MG63 (cell line): ENCODE data around the gene IL17RA. TPM values are rescaled to one million over a fixed set of nuclear protein-coding genes. Genes with fewer than 3 reads are reported as not detected.
"Not testable (repeated sequence)": the region's sequence is repeated elsewhere in the genome, so short reads cannot be mapped to it uniquely, and the experiment has no call there.

Experiments
- DNase-seq: peaks from one replicate; pipeline ENCODE4 v3.0.0-alpha.2; 2020
- H3K27me3 ChIP-seq: fragments of 250-450 bp; sonication (Bioruptor Pico); 2 replicates; pipeline ENCODE4 v1.5.1; 2020; ENCODE audit warnings: mild to moderate bottlenecking, moderate library complexity
- H3K36me3 ChIP-seq: fragments of 250-450 bp; sonication (Bioruptor Pico); 2 replicates; pipeline ENCODE4 v1.5.1; 2020; ENCODE audit warnings: mild to moderate bottlenecking, moderate library complexity
- H3K4me3 ChIP-seq: fragments of 250-450 bp; sonication (Bioruptor Pico); 2 replicates; pipeline ENCODE4 v1.5.1; 2020; ENCODE audit warnings: mild to moderate bottlenecking, moderate library complexity
- H3K9me3 ChIP-seq: fragments of 250-450 bp; sonication (Bioruptor Pico); 2 replicates; pipeline ENCODE4 v1.5.1; 2020; ENCODE audit warnings: mild to moderate bottlenecking, moderate library complexity
- total RNA-seq: library from RNA; depleted of rRNA; stranded (reverse); fragments of >200 nt; shearing (Covaris generic); gene quantifications from 2 replicates; pipeline ENCODE4 v1.2.3, GENCODE V29; 2014; ENCODE audit warnings: low replicate concordance; rRNA removed

The IL17RA gene
- 3.8 and 4.0 TPM in 2 replicates for total RNA-seq

- H3K4me3 ChIP-seq: peak within 1 kb of the TSS; percentile 80
- H3K27me3 ChIP-seq: no peaks in the 10 kb centered on the region
- peak; percentile 88 for DNase-seq
- no peaks in the 10 kb centered on the region for H3K36me3 ChIP-seq
- no peaks in the 10 kb centered on the region for H3K9me3 ChIP-seq
Observed at GRCh38 chr22:17084554-17085276, at the start of gene IL17RA. Gene IL17RA (plus strand): TSS chr22:17085000. CDS start chr22:17085092, 92 bp downstream.

- peak; percentile 89 for DNase-seq
- H3K9me3 ChIP-seq: no peaks in the 10 kb centered on the region
Observed at GRCh38 chr22:17035246-17035645, 49.6 kb upstream of the IL17RA start.

GRCh38 chr22:17035976-17036841, 48.6 kb upstream of the IL17RA start:
- DNase-seq: peak; percentile 62
- not testable (repeated sequence) for H3K27me3 ChIP-seq, H3K36me3 ChIP-seq, H3K9me3 ChIP-seq
- peak overlapping the region; percentile 40 for H3K4me3 ChIP-seq

More at GRCh38 chr22:17035246-17035645, 49.6 kb upstream of the IL17RA start:
- Histone ChIP-seq H3K4me3 (no peak overlapping the region), H3K36me3 (peaks cover 3% of the 10 kb centered on the region; the same call in 1 of the 2 replicates), H3K27me3 (no peaks in the 10 kb centered on the region)

- not testable (repeated sequence) for H3K9me3 ChIP-seq, H3K36me3 ChIP-seq, H3K27me3 ChIP-seq
- peak overlapping the region; percentile 72 for H3K4me3 ChIP-seq
- DNase-seq: peak; percentile 71
Observed at GRCh38 chr22:17036842-17037711, 47.7 kb upstream of the IL17RA start.

- no peaks in the 10 kb centered on the region for H3K9me3 ChIP-seq
- no peak for DNase-seq
- H3K27me3 ChIP-seq: no peaks in the 10 kb centered on the region
- H3K4me3 ChIP-seq: no peak overlapping the region
- peaks cover 56% of the 10 kb centered on the region for H3K36me3 ChIP-seq
Observed at GRCh38 chr22:17043521-17043920, 41.3 kb upstream of the IL17RA start.

- H3K4me3 ChIP-seq: no peak overlapping the region
- DNase-seq: no peak
- H3K9me3 ChIP-seq: no peaks in the 10 kb centered on the region
- peaks cover 73% of the 10 kb centered on the region for H3K36me3 ChIP-seq
- no peaks in the 10 kb centered on the region for H3K27me3 ChIP-seq
Observed at GRCh38 chr22:17046566-17047348, 38.0 kb upstream of the IL17RA start.

GRCh38 chr22:17047656-17048055, 37.1 kb upstream of the IL17RA start:
- Histone ChIP-seq H3K9me3 (no peaks in the 10 kb centered on the region), H3K27me3 (no peaks in the 10 kb centered on the region), H3K4me3 (no peak overlapping the region), H3K36me3 (peaks cover 72% of the 10 kb centered on the region)
- no peak for DNase-seq

- DNase-seq: no peak
- Histone ChIP-seq H3K27me3 (no peaks in the 10 kb centered on the region), H3K4me3 (no peak overlapping the region), H3K36me3 (peaks cover 51% of the 10 kb centered on the region), H3K9me3 (no peaks in the 10 kb centered on the region)
Observed at GRCh38 chr22:17056058-17056457, 28.7 kb upstream of the IL17RA start.

- Histone ChIP-seq H3K36me3 (peaks cover 45% of the 10 kb centered on the region), H3K4me3 (no peak overlapping the region), H3K9me3 (no peaks in the 10 kb centered on the region), H3K27me3 (no peaks in the 10 kb centered on the region)
- DNase-seq: no peak
Observed at GRCh38 chr22:17056807-17057206, 28.0 kb upstream of the IL17RA start.

- Histone ChIP-seq H3K36me3 (peaks cover 49% of the 10 kb centered on the region), H3K4me3 (no peak overlapping the region), H3K27me3 (no peaks in the 10 kb centered on the region), H3K9me3 (no peaks in the 10 kb centered on the region)
- DNase-seq: peak; percentile 63
Observed at GRCh38 chr22:17057959-17058814, 26.6 kb upstream of the IL17RA start.

GRCh38 chr22:17060126-17060525, 24.7 kb upstream of the IL17RA start:
- no peak for DNase-seq
- Histone ChIP-seq H3K9me3 (no peaks in the 10 kb centered on the region), H3K4me3 (no peak overlapping the region), H3K36me3 (peaks cover 39% of the 10 kb centered on the region), H3K27me3 (no peaks in the 10 kb centered on the region)

GRCh38 chr22:17063411-17064106, 21.2 kb upstream of the IL17RA start:
- H3K4me3 ChIP-seq: no peak overlapping the region
- H3K36me3 ChIP-seq: peaks cover 21% of the 10 kb centered on the region
- DNase-seq: no peak
- H3K27me3 ChIP-seq: no peaks in the 10 kb centered on the region
- no peaks in the 10 kb centered on the region for H3K9me3 ChIP-seq

GRCh38 chr22:17064498-17065100, 20.2 kb upstream of the IL17RA start:
- DNase-seq: no peak
- H3K36me3 ChIP-seq: peaks cover 16% of the 10 kb centered on the region
- H3K9me3 ChIP-seq: no peaks in the 10 kb centered on the region
- H3K27me3 ChIP-seq: no peaks in the 10 kb centered on the region
- H3K4me3 ChIP-seq: no peak overlapping the region

- H3K9me3 ChIP-seq: no peaks in the 10 kb centered on the region
- no peak for DNase-seq
- peaks cover 14% of the 10 kb centered on the region for H3K36me3 ChIP-seq
- H3K27me3 ChIP-seq: no peaks in the 10 kb centered on the region
- no peak overlapping the region for H3K4me3 ChIP-seq
Observed at GRCh38 chr22:17065433-17065832, 19.4 kb upstream of the IL17RA start.
